ENCODE results near the gene GALNT6. TPM values are rescaled to one million over a fixed set of nuclear protein-coding genes. Genes with fewer than 3 reads are reported as not detected.

Gene GALNT6
- total RNA-seq, 1 donor from 2014 or later, result 13.4 TPM

- no peak for ATAC-seq
Observed at GRCh38 chr12:51320311-51320694, 70.9 kb downstream of the GALNT6 start.

GRCh38 chr12:51318846-51319599 is 72.2 kb downstream of the GALNT6 start:
- peak; percentile 57 for ATAC-seq

GRCh38 chr12:51318057-51318806 is 73.0 kb downstream of the GALNT6 start:
- ATAC-seq, result peak; percentile 85

- no peak for ATAC-seq
Observed at GRCh38 chr12:51311389-51311788, 79.8 kb downstream of the GALNT6 start.

GRCh38 chr12:51307655-51308593 is 83.3 kb downstream of the GALNT6 start:
- ATAC-seq, result peak; percentile 98

GRCh38 chr12:51306507-51306906 is 84.7 kb downstream of the GALNT6 start:
- ATAC-seq, result no peak

Other genes starting within 250 kb of the GALNT6 start
- 19.0 TPM for gene TFCP2, start 218.3 kb downstream of the GALNT6 start, total RNA-seq
- gene POU6F1, start 173.3 kb downstream of the GALNT6 start, total RNA-seq, result 2.9 TPM
- 109 TPM for gene DAZAP2, start 152.6 kb downstream of the GALNT6 start, total RNA-seq
- 96.2 TPM for gene SMAGP, start 121.0 kb downstream of the GALNT6 start, total RNA-seq
- 1.5 TPM for gene BIN2, start 67.2 kb downstream of the GALNT6 start, total RNA-seq
- gene CELA1, start 44.7 kb downstream of the GALNT6 start, total RNA-seq, result not detected
- gene SLC4A8, start 33.4 kb upstream of the GALNT6 start, total RNA-seq, result 0.20 TPM
- gene SCN8A, start 199.8 kb upstream of the GALNT6 start, total RNA-seq, result 0.68 TPM